ENCODE measurements around the gene DCST1.
A peak's percentile ranks its signal among the peaks of the same experiment; 100 is the strongest.
"Not testable (repeated sequence)": the region's sequence is repeated elsewhere in the genome, so short reads cannot be mapped to it uniquely, and the experiment has no call there.

DCST1 gene

GRCh38 chr1:155033524-155033923 lies at the start of gene DCST1, which contains the start of gene DCST2:
Gene DCST1, plus strand, starts transcription at chr1:155033824. Its CDS starts 213 bp downstream, at chr1:155034037.
Gene DCST2, minus strand, starts transcription at chr1:155033781. Its CDS starts 80 bp downstream, at chr1:155033701.
- DNase-seq, result no peak

- DNase-seq, result not testable (repeated sequence)
Measured at GRCh38 chr1:154986736-154987135, 46.9 kb upstream of the DCST1 start.

GRCh38 chr1:154987326-154987725 lies 46.3 kb upstream of the DCST1 start:
- DNase-seq, result no peak

- DNase-seq, result peak; percentile 36
Measured at GRCh38 chr1:154988058-154988954, 45.3 kb upstream of the DCST1 start.

GRCh38 chr1:154989195-154989860 lies 44.3 kb upstream of the DCST1 start:
- no peak for DNase-seq

- DNase-seq, result no peak
Measured at GRCh38 chr1:154990276-154990675, 43.3 kb upstream of the DCST1 start.

- peak; percentile 26 for DNase-seq
Measured at GRCh38 chr1:154992721-154993571, 40.7 kb upstream of the DCST1 start.

GRCh38 chr1:154993572-154994268 lies 39.9 kb upstream of the DCST1 start, which contains the start of gene LENEP:
Gene LENEP, plus strand, starts transcription at chr1:154993586. Its CDS starts 22 bp downstream, at chr1:154993608.
- no peak for DNase-seq

GRCh38 chr1:154994269-154994587 lies 39.4 kb upstream of the DCST1 start:
- DNase-seq, result no peak

GRCh38 chr1:154994591-154994990 lies 39.0 kb upstream of the DCST1 start:
- no peak for DNase-seq

- DNase-seq, result peak; percentile 35
Measured at GRCh38 chr1:154995301-154995983, 38.2 kb upstream of the DCST1 start.

- DNase-seq, result peak; percentile 51
Measured at GRCh38 chr1:154996966-154997701, 36.5 kb upstream of the DCST1 start.

GRCh38 chr1:154998201-154998780 lies 35.3 kb upstream of the DCST1 start:
- no peak for DNase-seq

- DNase-seq, result peak; percentile 61
Measured at GRCh38 chr1:154998818-154999570, 34.6 kb upstream of the DCST1 start.

GRCh38 chr1:154999571-155000410 lies 33.8 kb upstream of the DCST1 start:
- no peak for DNase-seq

- DNase-seq, result no peak
Measured at GRCh38 chr1:155000411-155000725, 33.3 kb upstream of the DCST1 start.

GRCh38 chr1:155000726-155001424 lies 32.7 kb upstream of the DCST1 start:
- DNase-seq, result peak; percentile 73

GRCh38 chr1:155001425-155001674 lies 32.3 kb upstream of the DCST1 start:
- no peak for DNase-seq

All from MV-4-11 (cell line).